ENCODE results near the gene MTSS2.

DNA sequence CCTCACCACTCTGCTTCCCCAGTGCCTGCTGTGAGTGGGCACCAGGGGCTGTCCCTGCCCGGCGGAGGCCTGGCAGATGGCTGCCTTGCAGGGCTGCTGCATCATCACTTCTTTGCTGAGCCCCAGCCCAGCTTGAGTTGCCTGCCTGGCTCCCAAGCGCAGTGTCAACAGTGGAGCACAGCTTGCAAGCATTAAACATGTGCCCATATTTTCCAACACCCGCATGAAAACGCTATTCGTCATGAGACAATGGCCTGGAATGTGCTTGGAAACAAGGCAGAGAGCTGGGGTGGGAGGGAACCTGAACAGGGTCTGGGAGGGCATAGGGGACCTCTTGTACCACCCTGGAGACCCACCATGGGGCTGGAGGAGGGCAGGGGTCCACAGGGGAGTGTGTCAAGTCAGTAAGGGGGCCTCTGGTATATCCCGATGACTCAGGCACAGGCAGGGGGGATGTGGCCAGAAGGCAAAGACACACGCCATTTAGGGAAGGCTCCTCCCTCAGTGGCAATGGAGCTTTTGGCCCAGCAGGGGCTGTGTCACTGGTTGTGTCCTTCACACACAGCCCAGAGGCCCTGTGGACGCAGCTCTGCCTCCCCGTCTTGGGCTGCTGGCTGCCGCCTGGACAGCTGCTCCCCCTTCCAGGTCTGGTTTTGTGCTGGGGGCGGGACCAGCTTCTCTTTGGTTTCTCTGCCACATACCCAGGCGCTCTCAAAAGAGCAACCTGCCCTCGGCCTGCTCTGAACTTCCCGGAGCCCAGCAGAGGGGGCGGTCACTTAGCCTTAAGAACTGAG lies 17.4 kb upstream of the MTSS2 start:
- peak; percentile 28 for TF ChIP-seq CTCF (IDR thresholded peaks at IDR 0.05; ENCODE audit: poor library complexity)
- TF ChIP-seq EZH2 (IDR thresholded peaks at IDR 0.05; ENCODE audit: borderline replicate concordance), result no peak

Measured in hepatocyte (in vitro differentiated cells).